HG02840 (cell line): ENCODE data around the gene TMPRSS13.
"Not testable (repeated sequence)": the region's sequence is repeated elsewhere in the genome, so short reads cannot be mapped to it uniquely, and the experiment has no call there.

Experiments
- ATAC-seq: cut with Tn5 transposase; IDR thresholded peaks from one replicate; pipeline ENCODE4 v1.9.1; 2021; ENCODE audit warnings: mild to moderate bottlenecking, moderate library complexity, moderate number of reproducible peaks; ENCODE audit not compliant: unreplicated experiment, low FRiP score

TMPRSS13 gene

GRCh38 chr11:117929142-117929915, at the start of gene TMPRSS13:
TMPRSS13 (minus strand) TSS chr11:117929402; CDS start chr11:117929307, 95 bp downstream.
- ATAC-seq = no peak

GRCh38 chr11:117978991-117979390, 49.8 kb upstream of the TMPRSS13 start:
- ATAC-seq = no peak

- not testable (repeated sequence) for ATAC-seq
Measured at GRCh38 chr11:117978291-117978910, 49.2 kb upstream of the TMPRSS13 start.

GRCh38 chr11:117977612-117978264, 48.5 kb upstream of the TMPRSS13 start:
- not testable (repeated sequence) for ATAC-seq

GRCh38 chr11:117977029-117977428, 47.8 kb upstream of the TMPRSS13 start:
- ATAC-seq = no peak

GRCh38 chr11:117976445-117976844, 47.2 kb upstream of the TMPRSS13 start:
- ATAC-seq = no peak

- no peak for ATAC-seq
Measured at GRCh38 chr11:117973503-117973860, 44.3 kb upstream of the TMPRSS13 start.

- no peak for ATAC-seq
Measured at GRCh38 chr11:117972629-117973502, 43.7 kb upstream of the TMPRSS13 start.

- no peak for ATAC-seq
Measured at GRCh38 chr11:117972044-117972443, 42.8 kb upstream of the TMPRSS13 start.

GRCh38 chr11:117970400-117971024, 41.3 kb upstream of the TMPRSS13 start:
- ATAC-seq = no peak

- no peak for ATAC-seq
Measured at GRCh38 chr11:117969160-117969991, 40.2 kb upstream of the TMPRSS13 start.

- no peak for ATAC-seq
Measured at GRCh38 chr11:117966908-117967307, 37.7 kb upstream of the TMPRSS13 start.

GRCh38 chr11:117962826-117963225, 33.6 kb upstream of the TMPRSS13 start:
- ATAC-seq = no peak

GRCh38 chr11:117961896-117962295, 32.7 kb upstream of the TMPRSS13 start:
- no peak for ATAC-seq

GRCh38 chr11:117960406-117960805, 31.2 kb upstream of the TMPRSS13 start:
- ATAC-seq = no peak

- no peak for ATAC-seq
Measured at GRCh38 chr11:117959438-117960149, 30.4 kb upstream of the TMPRSS13 start.

- no peak for ATAC-seq
Measured at GRCh38 chr11:117958949-117959348, 29.7 kb upstream of the TMPRSS13 start.

- ATAC-seq = no peak
Measured at GRCh38 chr11:117953024-117953671, 23.9 kb upstream of the TMPRSS13 start.
